ENCODE measurements around the gene NLGN1.

DNA sequence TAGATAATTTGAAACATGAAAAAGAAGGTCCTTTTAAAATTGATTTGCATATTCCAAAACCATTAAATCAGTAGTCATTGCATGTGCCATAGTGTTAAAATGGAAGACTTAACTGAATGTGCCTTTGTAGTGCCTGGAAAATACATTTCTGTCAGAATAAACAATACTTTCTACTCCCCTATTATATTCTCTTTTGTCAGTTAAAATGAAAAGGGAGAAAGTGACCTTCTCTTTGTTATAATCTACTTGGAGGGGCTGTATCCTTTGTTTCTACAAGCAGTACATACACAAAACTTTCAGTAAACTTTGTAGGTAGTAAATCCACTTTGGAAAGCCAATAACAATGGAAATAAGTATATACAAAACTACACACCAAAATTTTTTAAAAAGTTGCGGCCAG is 189.5 kb downstream of the NLGN1 start:
- no peak for TF ChIP-seq EZH2 (IDR thresholded peaks at IDR 0.05)
- TF ChIP-seq, protein P1, sequence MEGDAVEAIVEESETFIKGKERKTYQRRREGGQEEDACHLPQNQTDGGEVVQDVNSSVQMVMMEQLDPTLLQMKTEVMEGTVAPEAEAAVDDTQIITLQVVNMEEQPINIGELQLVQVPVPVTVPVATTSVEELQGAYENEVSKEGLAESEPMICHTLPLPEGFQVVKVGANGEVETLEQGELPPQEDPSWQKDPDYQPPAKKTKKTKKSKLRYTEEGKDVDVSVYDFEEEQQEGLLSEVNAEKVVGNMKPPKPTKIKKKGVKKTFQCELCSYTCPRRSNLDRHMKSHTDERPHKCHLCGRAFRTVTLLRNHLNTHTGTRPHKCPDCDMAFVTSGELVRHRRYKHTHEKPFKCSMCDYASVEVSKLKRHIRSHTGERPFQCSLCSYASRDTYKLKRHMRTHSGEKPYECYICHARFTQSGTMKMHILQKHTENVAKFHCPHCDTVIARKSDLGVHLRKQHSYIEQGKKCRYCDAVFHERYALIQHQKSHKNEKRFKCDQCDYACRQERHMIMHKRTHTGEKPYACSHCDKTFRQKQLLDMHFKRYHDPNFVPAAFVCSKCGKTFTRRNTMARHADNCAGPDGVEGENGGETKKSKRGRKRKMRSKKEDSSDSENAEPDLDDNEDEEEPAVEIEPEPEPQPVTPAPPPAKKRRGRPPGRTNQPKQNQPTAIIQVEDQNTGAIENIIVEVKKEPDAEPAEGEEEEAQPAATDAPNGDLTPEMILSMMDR (IDR thresholded peaks at IDR 0.05) = no peak
- no peak for TF ChIP-seq EZH2phosphoT487 (IDR thresholded peaks at IDR 0.05)
